Astrocyte (in vitro differentiated cells and primary cell): ENCODE measurements around the gene WSCD2.

Experiments
- CTCF ChIP-seq: IDR thresholded peaks from 2 replicates; pipeline ENCODE4 v1.5.1; 2011; ENCODE audit warnings: low read depth, mild to moderate bottlenecking, inconsistent platforms, low read length, moderate library complexity; ENCODE audit not compliant: insufficient read depth
- EZH2 ChIP-seq: IDR thresholded peaks from 2 replicates; pipeline ENCODE4 v1.6.1; 2012; ENCODE audit warnings: mild to moderate bottlenecking, low read length, inconsistent platforms; ENCODE audit not compliant: insufficient read depth

GRCh38 chr12:108252523-108252922, 123.4 kb downstream of the WSCD2 start:
- TF ChIP-seq CTCF (no peak), EZH2 (no peak)
